Endothelial cell (in vitro differentiated cells): ENCODE data around the gene KLF1. TPM values are rescaled to one million over a fixed set of nuclear protein-coding genes. Genes with fewer than 3 reads are reported as not detected.
"Not testable (repeated sequence)": the region's sequence is repeated elsewhere in the genome, so short reads cannot be mapped to it uniquely, and the experiment has no call there.

Experiments
- DNase-seq: peaks from one replicate; pipeline ENCODE4 v3.0.0; 2021; ENCODE audit warnings: low spot score
- H3K27ac Mint-ChIP-seq: one replicate; pipeline ENCODE4 v1.8.0; 2021; ENCODE audit warnings: mixed read lengths, inconsistent platforms; ENCODE audit not compliant: unreplicated experiment
- H3K27me3 Mint-ChIP-seq: one replicate; pipeline ENCODE4 v1.8.0; 2021; ENCODE audit warnings: mild to moderate bottlenecking, moderate library complexity, mixed read lengths, inconsistent platforms; ENCODE audit not compliant: unreplicated experiment
- H3K36me3 Mint-ChIP-seq: one replicate; pipeline ENCODE4 v1.8.0; 2021; ENCODE audit warnings: mild to moderate bottlenecking, low read depth, mixed read lengths, inconsistent platforms; ENCODE audit not compliant: unreplicated experiment
- H3K4me1 Mint-ChIP-seq: one replicate; pipeline ENCODE4 v1.8.0; 2021; ENCODE audit warnings: mild to moderate bottlenecking, mixed read lengths, inconsistent platforms; ENCODE audit not compliant: unreplicated experiment
- H3K4me3 Mint-ChIP-seq: one replicate; pipeline ENCODE4 v1.8.0; 2021; ENCODE audit warnings: mild to moderate bottlenecking, mixed read lengths, inconsistent platforms; ENCODE audit not compliant: unreplicated experiment
- H3K9me3 Mint-ChIP-seq: one replicate; pipeline ENCODE4 v1.8.0; 2021; ENCODE audit warnings: mixed read lengths, inconsistent platforms; ENCODE audit not compliant: unreplicated experiment
- CTCF ChIP-seq: fragments of 200-600 bp; sonication (generic); IDR thresholded peaks from one replicate; pipeline ENCODE4 v1.5.0; 2021; ENCODE audit warnings: antibody characterized with exemption; ENCODE audit not compliant: unreplicated experiment
- total RNA-seq: library from RNA; stranded (reverse); fragmentation: NEBNext Ultra II Directional; extraction: Animal tissue kit (Norgen Biotek cat#: 25700); gene quantifications from one replicate; pipeline ENCODE4 v1.2.1, GENCODE V29; 2021; ENCODE audit not compliant: unreplicated experiment

KLF1 gene
- total RNA-seq, 1 donor from 2014 or later, result 0.54 TPM

DNA sequence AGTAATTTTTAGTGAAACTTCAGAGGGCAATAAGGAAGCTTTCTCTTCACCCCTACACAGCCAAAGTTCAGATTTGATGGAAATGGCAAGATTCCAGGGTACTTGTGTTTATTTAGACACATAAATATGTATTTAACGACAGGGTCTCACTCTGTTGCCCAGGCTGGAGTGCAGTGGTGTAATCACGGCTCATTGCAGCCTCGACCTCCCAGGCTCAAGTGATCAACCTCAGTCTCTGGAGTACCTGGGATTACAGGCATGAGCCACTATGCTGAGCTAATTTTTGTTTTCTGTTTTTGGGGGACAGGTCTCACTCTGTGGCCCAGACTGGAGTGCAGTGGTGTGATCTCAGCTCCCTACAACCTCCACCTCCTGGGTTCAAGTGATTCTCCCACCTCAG lies 34.0 kb upstream of the KLF1 start:
- Mint-ChIP-seq H3K4me3 (no peak overlapping the region), H3K27ac (no peak overlapping the region), H3K4me1 (no peaks in the 10 kb centered on the region), H3K27me3 (peaks cover 9% of the 10 kb centered on the region), H3K36me3 (peaks cover 22% of the 10 kb centered on the region), H3K9me3 (no peaks in the 10 kb centered on the region)
- no peak for TF ChIP-seq CTCF
- DNase-seq, result no peak

DNA sequence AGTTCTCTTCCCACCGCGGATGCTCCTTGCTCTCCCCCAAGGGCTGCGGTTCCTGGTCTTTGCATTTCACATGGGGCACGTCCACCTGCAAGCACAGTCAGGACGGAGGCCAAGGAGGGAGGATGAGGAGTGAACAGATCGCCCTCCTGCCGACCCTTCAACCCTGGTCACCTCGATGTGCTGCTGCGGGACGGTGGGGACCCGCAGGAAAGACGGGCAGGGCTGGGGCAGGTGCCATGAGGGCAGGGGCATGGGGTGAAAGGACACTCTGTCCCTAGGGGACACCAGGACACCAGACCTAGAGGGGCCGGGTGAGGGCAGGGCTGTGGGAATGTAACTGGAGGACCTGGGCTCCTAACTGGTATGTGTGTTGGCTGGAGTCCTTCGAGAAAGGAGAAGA lies 31.3 kb upstream of the KLF1 start:
- no peak for TF ChIP-seq CTCF
- peaks cover 10% of the 10 kb centered on the region for H3K27me3 Mint-ChIP-seq
- no peak for DNase-seq
- peaks cover 10% of the 10 kb centered on the region for H3K4me1 Mint-ChIP-seq
- H3K9me3 Mint-ChIP-seq, result no peaks in the 10 kb centered on the region
- peaks cover 6% of the 10 kb centered on the region for H3K36me3 Mint-ChIP-seq
- peak overlapping the region; percentile 37 for H3K4me3 Mint-ChIP-seq
- no peak overlapping the region for H3K27ac Mint-ChIP-seq

- DNase-seq, H3K27ac Mint-ChIP-seq, H3K36me3 Mint-ChIP-seq, H3K4me3 Mint-ChIP-seq, H3K27me3 Mint-ChIP-seq, H3K9me3 Mint-ChIP-seq: not testable (repeated sequence)
- peaks cover 16% of the 10 kb centered on the region for H3K4me1 Mint-ChIP-seq
These were observed 28.9 kb upstream of the KLF1 start for GRCh38 chr19:12915860-12916259.

DNA sequence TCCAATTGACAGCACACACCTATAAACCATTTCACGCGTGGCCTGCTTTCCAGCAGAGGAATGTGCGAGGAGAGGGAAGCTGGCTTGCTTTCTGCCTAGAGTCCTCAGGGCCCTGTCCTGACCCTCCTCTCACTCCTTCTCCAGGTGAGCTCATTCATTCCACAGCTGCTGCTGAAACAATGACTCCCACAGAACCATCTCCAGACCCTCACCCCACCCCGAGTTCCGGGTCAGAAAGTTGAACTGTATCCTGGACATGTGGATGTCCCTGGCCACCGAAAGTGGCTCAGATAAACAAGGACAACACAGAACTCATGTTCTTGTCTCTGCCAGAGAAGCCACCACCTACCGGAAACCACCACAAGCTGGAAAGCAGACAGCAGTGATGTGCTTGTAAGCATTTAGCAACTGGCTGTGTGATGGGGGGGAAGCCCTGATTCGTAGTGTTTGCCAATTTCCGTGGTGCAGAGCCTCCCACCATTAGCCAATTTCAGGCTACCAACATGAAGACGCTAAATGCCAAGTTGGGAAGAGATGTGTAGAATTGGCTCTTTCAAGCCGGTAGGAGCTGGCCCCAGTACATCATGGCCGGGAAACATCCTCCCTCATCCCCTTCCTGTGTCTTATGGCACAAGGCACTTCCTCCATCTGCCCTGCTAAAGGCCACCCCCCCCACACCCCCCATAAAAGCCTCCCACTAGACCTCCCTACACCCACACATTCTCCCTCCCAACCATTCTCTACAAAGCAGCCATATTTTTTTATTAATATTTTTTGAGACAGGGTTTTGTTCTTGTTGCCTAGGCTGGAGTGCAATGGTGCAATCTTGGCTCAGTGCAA lies 27.1 kb upstream of the KLF1 start:
- Mint-ChIP-seq H3K27me3 (peaks cover 5% of the 10 kb centered on the region), H3K27ac (no peak overlapping the region), H3K4me1 (peaks cover 16% of the 10 kb centered on the region), H3K36me3 (no peaks in the 10 kb centered on the region), H3K9me3 (no peaks in the 10 kb centered on the region), H3K4me3 (no peak overlapping the region)
- no peak for TF ChIP-seq CTCF
- DNase-seq, result no peak

DNA sequence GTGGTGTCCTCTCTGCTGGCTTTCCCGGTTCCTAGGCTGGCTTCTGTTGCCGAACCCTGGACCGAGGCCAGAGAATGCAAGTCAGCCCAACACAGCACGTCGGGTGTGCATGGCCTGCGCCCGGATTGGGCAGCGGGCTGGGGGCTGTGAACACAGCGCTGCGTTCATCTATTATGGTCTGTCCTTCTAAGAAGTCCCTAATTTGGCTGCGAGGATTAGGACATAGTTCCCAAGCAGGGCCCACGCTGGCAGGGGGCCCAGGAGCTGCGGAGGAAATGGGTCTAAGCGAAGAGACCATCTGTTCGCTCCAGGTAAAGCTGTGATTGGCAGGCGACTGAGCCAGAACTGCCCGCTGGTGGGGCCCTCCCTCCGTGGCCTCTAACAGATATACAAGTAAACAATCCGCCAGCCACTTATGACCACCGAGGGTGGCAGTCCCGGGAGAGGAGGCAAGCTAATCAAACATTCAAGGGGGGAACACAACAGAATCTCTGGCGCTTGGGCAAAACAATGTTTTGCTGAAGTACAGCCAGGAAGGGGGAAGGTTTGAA lies 26.1 kb upstream of the KLF1 start:
- DNase-seq, result no peak
- no peaks in the 10 kb centered on the region for H3K9me3 Mint-ChIP-seq

More for the DNA sequence above, 26.1 kb upstream of the KLF1 start:
- Mint-ChIP-seq H3K4me1 (peaks cover 16% of the 10 kb centered on the region), H3K4me3 (peak overlapping the region; percentile 39), H3K27me3 (peaks cover 4% of the 10 kb centered on the region), H3K27ac (no peak overlapping the region), H3K36me3 (no peaks in the 10 kb centered on the region)
- TF ChIP-seq CTCF, result no peak
